Endothelial cell of umbilical vein (primary cell): ENCODE results near the gene SKI. TPM values are rescaled to one million over a fixed set of nuclear protein-coding genes. Genes with fewer than 3 reads are reported as not detected.
A peak's percentile ranks its signal among the peaks of the same experiment; 100 is the strongest.

Experiments used
- BruUV-seq: library from RNA; stranded (reverse); fragments of 400-500 nt; replicated peaks from 2 replicates; lab custom pipeline; 2021; lab: Mats Ljungman, UMichigan
- CTCF ChIA-PET: fragments of 300-600, 350-600 bp; sonication (Branson Sonifier 250); formaldehyde crosslinking; loops from one replicate; lab custom pipeline; 2021; ENCODE audit warnings: antibody characterized with exemption, inconsistent platforms; lab: Charles Lee
- POLR2A ChIA-PET: fragments of 300-600, 350-600 bp; sonication (Branson Sonifier 250); formaldehyde crosslinking; loops from one replicate; lab custom pipeline; 2021; ENCODE audit warnings: antibody characterized with exemption, inconsistent platforms; lab: Charles Lee
- DNase-seq: peaks from one replicate; pipeline ENCODE4 v3.0.0-alpha.2; 2011; ENCODE audit warnings: low read depth, low spot score
- FAIRE-seq: peaks from 2 replicates; lab custom pipeline; 2011; peaks lifted over from hg19 to GRCh38; lab: Jason Lieb, UNC
- H2AFZ ChIP-seq: 2 replicates; pipeline ENCODE4 v1.6.0; 2012; ENCODE audit warnings: low read depth, low read length, control low read depth, inconsistent platforms
- H3K27ac ChIP-seq: 2 replicates; pipeline ENCODE4 v1.5.1; 2011; ENCODE audit warnings: low read depth, mild to moderate bottlenecking, control low read depth, low read length, moderate library complexity; ENCODE audit not compliant: insufficient read depth
- H3K27me3 ChIP-seq, 2 experiments: 2 replicates each; pipeline versions ENCODE4 v1.6.0 to v1.6.1; 2011; ENCODE audit warnings: low read length in 2 of 2, mixed read lengths in 1 of 2; ENCODE audit not compliant: control insufficient read depth in 2 of 2, insufficient read depth in 2 of 2
- H3K36me3 ChIP-seq, 2 experiments: 2 replicates in 1 of 2; 3 replicates in 1 of 2; pipeline ENCODE4 v1.5.1; 2011; ENCODE audit warnings: low read length in 2 of 2, mild to moderate bottlenecking in 1 of 2, moderate library complexity in 1 of 2; ENCODE audit not compliant: control insufficient read depth in 2 of 2, insufficient read depth in 2 of 2; ENCODE audit errors: extremely low read depth in 1 of 2
- H3K4me1 ChIP-seq: 3 replicates; pipeline ENCODE4 v1.5.1; 2011; ENCODE audit warnings: mild to moderate bottlenecking, low read length; ENCODE audit not compliant: control insufficient read depth, insufficient read depth; ENCODE audit errors: extremely low read depth
- H3K4me2 ChIP-seq: 2 replicates; pipeline ENCODE4 v1.6.1; 2011; ENCODE audit warnings: low read length, control low read depth, mixed read lengths; ENCODE audit not compliant: insufficient read depth
- H3K4me3 ChIP-seq, 3 experiments: fragments of 200-600 bp in 1 of 3; sonication (generic), shearing (Covaris generic) in 1 of 3; replicated peaks in 1 of 3; 2 replicates each; pipeline ENCODE4 v1.5.1; 2011 to 2016; ENCODE audit warnings: control low read depth in 3 of 3, low read length in 3 of 3, mild to moderate bottlenecking in 2 of 3, inconsistent platforms in 1 of 3, low read depth in 1 of 3, moderate library complexity in 1 of 3; ENCODE audit not compliant: insufficient read depth in 1 of 3
- H3K79me2 ChIP-seq: 2 replicates; pipeline ENCODE4 v1.6.0; 2012; ENCODE audit warnings: low read length, inconsistent platforms; ENCODE audit not compliant: control insufficient read depth, insufficient read depth
- H3K9ac ChIP-seq: replicated peaks from 2 replicates; pipeline ENCODE3; 2011; ENCODE audit warnings: low read length, control low read depth; ENCODE audit not compliant: insufficient read depth; ENCODE audit errors: extremely low read depth
- H3K9me1 ChIP-seq: replicated peaks from 3 replicates; pipeline ENCODE4 v1.6.0; 2011; ENCODE audit warnings: mild to moderate bottlenecking, low read length; ENCODE audit not compliant: control insufficient read depth, insufficient read depth; ENCODE audit errors: extremely low read depth
- H3K9me3 ChIP-seq: replicated peaks from 2 replicates; pipeline ENCODE4 v1.5.1; 2012; ENCODE audit warnings: low read length, inconsistent platforms; ENCODE audit not compliant: control insufficient read depth, insufficient read depth
- H4K20me1 ChIP-seq: replicated peaks from 2 replicates; pipeline ENCODE3; 2011; ENCODE audit warnings: mild to moderate bottlenecking, low read length; ENCODE audit not compliant: control insufficient read depth, insufficient read depth; ENCODE audit errors: extremely low read depth
- CTCF ChIP-seq, 2 donors: IDR thresholded peaks; 1 replicate in 1 of 2; 2 replicates in 1 of 2; pipeline ENCODE4 v1.5.1; 2011; ENCODE audit warnings: low read length in 2 of 2, mild to moderate bottlenecking in 2 of 2, moderate library complexity in 2 of 2, control low read depth in 1 of 2, inconsistent platforms in 1 of 2, low read depth in 1 of 2; ENCODE audit not compliant: insufficient read depth in 1 of 2; ENCODE audit errors: extremely low read depth in 1 of 2
- EZH2 ChIP-seq: IDR thresholded peaks from 2 replicates; pipeline ENCODE4 v1.6.1; 2012; ENCODE audit warnings: borderline replicate concordance, low read depth, mild to moderate bottlenecking, moderate library complexity, low read length, inconsistent platforms; ENCODE audit not compliant: severe bottlenecking
- FOS ChIP-seq: IDR thresholded peaks from 2 replicates; pipeline ENCODE4 v1.6.1; 2011; ENCODE audit warnings: mild to moderate bottlenecking, low read length, moderate library complexity, borderline replicate concordance; ENCODE audit not compliant: insufficient read depth
- GATA2 ChIP-seq: IDR thresholded peaks from 2 replicates; pipeline ENCODE4 v1.7.0; 2011; ENCODE audit warnings: low read depth, mild to moderate bottlenecking, moderate library complexity, mixed read lengths, low read length; ENCODE audit not compliant: insufficient read length, insufficient read depth
- JUN ChIP-seq: IDR thresholded peaks from 2 replicates; pipeline ENCODE4 v1.6.1; 2011; ENCODE audit warnings: borderline replicate concordance, low read depth; ENCODE audit not compliant: insufficient read length, insufficient read depth
- MAX ChIP-seq: IDR thresholded peaks from 2 replicates; pipeline ENCODE4 v1.6.1; 2011; ENCODE audit not compliant: insufficient read depth, insufficient read length
- MYC ChIP-seq: IDR thresholded peaks from one replicate; pipeline ENCODE4 v1.6.1; 2011; ENCODE audit warnings: mild to moderate bottlenecking, low read depth, low read length
- POLR2A ChIP-seq: IDR thresholded peaks from 2 replicates; pipeline ENCODE4 v1.6.1; 2012; ENCODE audit warnings: low read depth, mild to moderate bottlenecking, control low read depth, low read length
- POLR2AphosphoS5 ChIP-seq: IDR thresholded peaks from 2 replicates; pipeline ENCODE4 v1.6.1; 2012; ENCODE audit warnings: low read depth, mild to moderate bottlenecking, control low read depth, low read length, moderate library complexity; ENCODE audit not compliant: insufficient read depth
- dilution Hi-C: fragments of 300-500 bp; cut with MboI; formaldehyde crosslinking; loops from one replicate; pipeline ENCODE4 v1.15.0; 2019; ENCODE audit warnings: low sequenced_read_pairs; ENCODE audit not compliant: extremely low pct_ligation_motif_present
- intact Hi-C: fragments of 100-400 bp; cut with micrococcal nuclease; formaldehyde crosslinking; loops from one replicate; pipeline ENCODE4 v1.10.0; 2022
- polyA plus RNA-seq, 4 experiments: library from polyadenylated mRNA; depleted of rRNA in 3 of 4; stranded (reverse) in 3 of 4; unstranded in 1 of 4; fragments of >200 nt; gene quantifications; 2 replicates each; pipeline versions ENCODE4 v1.2.1 to v1.2.3, GENCODE V29; 2011 to 2012; ENCODE audit warnings: missing spikeins in 1 of 4
- total RNA-seq: library from RNA; stranded (reverse); gene quantifications from 2 replicates; pipeline ENCODE4 v1.2.3, GENCODE V29; 2021

The SKI gene
- total and polyA plus RNA-seq, 2 donors (not counting 3 experiments of a cell fraction or from before 2014, with no cell fraction given): 11.6 to 80.3 TPM

GRCh38 chr1:2192031-2192995 is 35.8 kb upstream of the SKI start:
- BruUV-seq: no TSS peak
- no peaks in the 10 kb centered on the region for H4K20me1 ChIP-seq
- H3K9me1 ChIP-seq: no peaks in the 10 kb centered on the region
- H3K4me1 ChIP-seq: peaks cover 18% of the 10 kb centered on the region
- TF ChIP-seq FOS (no peak), POLR2A (no peak), MYC (no peak), EZH2 (no peak), GATA2 (no peak), POLR2AphosphoS5 (no peak), MAX (no peak), JUN (no peak), CTCF (IDR thresholded peaks at IDR 0.05; ENCODE audit: extremely low read depth in 1 of 2, insufficient read depth in 1 of 2, low read depth in 1 of 2, low read length in 2 of 2) (no peak)
- no peaks in the 10 kb centered on the region for H3K27me3 ChIP-seq
- peaks cover 13% of the 10 kb centered on the region for H3K79me2 ChIP-seq
- CTCF ChIA-PET: interaction anchor here (0.9 to 2.1 kb wide), 4 partner anchors 11 to 189 kb away, joined by 3 to 24 read pairs (median 4); no protein-coding TSS in a partner anchor
- dilution Hi-C loops: loop anchor here (10.0 kb wide), 1 partner anchor 182 kb away; no protein-coding TSS in a partner anchor
- H3K9ac ChIP-seq: no peak overlapping the region
- no peak overlapping the region for H2AFZ ChIP-seq
- H3K27ac ChIP-seq: no peak overlapping the region
- DNase-seq (no peak), FAIRE-seq (peak; percentile 4)
- H3K36me3 ChIP-seq: no peaks in the 10 kb centered on the region
- H3K4me3 ChIP-seq: no peak overlapping the region
- peak overlapping the region; percentile 20 for H3K4me2 ChIP-seq
- POLR2A ChIA-PET: no interaction called here
- intact Hi-C loops: loop anchor here (10.0 kb wide), 1 partner anchor 1232 kb away; no protein-coding TSS in a partner anchor
- H3K9me3 ChIP-seq: no peaks in the 10 kb centered on the region
